Measurements from ENCODE around the gene COL3A1. TPM values are rescaled to one million over a fixed set of nuclear protein-coding genes. Genes with fewer than 3 reads are reported as not detected.

Gene COL3A1
- total RNA-seq, 1 donor from 2014 or later: 187 TPM

DNA sequence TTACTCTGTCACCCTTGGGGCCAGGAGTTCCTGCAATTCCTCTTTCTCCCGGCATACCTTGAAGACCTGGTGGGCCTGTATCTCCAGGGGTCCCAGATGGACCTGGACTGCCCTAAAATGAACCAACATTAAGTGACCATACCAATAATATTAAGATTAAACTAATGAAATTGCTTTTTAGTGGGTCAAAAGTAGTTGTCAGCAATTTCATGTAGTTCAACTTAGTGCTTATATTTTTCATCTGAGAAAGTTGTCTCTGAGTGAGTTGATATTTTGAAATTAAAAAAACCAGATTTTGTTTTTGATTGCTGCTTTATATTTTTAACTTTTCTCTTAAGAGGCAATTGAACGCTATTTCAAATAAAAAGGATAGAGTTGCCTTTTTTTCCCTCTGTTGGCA, 83.1 kb downstream of the COL3A1 start:
- peaks cover 10% of the 10 kb centered on the region for H3K36me3 ChIP-seq
- H3K27me3 ChIP-seq (ENCODE audit: low read depth): no peaks in the 10 kb centered on the region
- no peak for ATAC-seq
- H3K27ac ChIP-seq: no peak overlapping the region
- intact Hi-C loops (cut with DNase I): no loop called here
- TF ChIP-seq, protein P1, sequence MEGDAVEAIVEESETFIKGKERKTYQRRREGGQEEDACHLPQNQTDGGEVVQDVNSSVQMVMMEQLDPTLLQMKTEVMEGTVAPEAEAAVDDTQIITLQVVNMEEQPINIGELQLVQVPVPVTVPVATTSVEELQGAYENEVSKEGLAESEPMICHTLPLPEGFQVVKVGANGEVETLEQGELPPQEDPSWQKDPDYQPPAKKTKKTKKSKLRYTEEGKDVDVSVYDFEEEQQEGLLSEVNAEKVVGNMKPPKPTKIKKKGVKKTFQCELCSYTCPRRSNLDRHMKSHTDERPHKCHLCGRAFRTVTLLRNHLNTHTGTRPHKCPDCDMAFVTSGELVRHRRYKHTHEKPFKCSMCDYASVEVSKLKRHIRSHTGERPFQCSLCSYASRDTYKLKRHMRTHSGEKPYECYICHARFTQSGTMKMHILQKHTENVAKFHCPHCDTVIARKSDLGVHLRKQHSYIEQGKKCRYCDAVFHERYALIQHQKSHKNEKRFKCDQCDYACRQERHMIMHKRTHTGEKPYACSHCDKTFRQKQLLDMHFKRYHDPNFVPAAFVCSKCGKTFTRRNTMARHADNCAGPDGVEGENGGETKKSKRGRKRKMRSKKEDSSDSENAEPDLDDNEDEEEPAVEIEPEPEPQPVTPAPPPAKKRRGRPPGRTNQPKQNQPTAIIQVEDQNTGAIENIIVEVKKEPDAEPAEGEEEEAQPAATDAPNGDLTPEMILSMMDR (IDR thresholded peaks at IDR 0.05): no peak
- no peaks in the 10 kb centered on the region for H3K9me3 ChIP-seq
- H3K4me3 ChIP-seq: no peak overlapping the region
- no peaks in the 10 kb centered on the region for H3K4me1 ChIP-seq
- no peak for DNase-seq

DNA sequence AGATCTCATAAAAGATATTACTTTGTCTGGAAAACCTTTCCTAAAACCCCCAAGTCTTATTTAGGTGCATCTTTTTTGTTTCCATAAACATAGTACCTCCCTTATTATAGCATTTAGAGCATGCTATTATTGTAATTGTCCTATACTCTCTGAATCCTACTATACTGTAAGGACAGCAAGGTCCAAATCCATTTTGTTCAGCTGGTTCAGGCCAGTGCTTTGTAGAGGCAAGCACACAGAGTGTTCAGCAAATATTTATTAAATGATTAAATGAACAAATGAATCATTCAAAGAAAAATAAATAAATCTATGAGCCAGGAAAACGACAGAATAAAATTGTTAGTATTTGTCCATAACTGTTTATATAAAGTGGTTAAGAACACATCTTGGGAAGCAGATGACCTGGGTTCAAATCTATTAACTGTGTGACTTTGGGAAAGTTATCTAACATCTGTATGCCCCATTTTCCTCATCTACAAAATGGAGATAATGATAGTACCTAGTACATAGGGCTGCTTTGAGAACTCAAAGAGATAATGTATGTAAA, 86.0 kb downstream of the COL3A1 start:
- TF ChIP-seq, protein P1 (IDR thresholded peaks at IDR 0.05): no peak
- Histone ChIP-seq H3K27me3 (ENCODE audit: low read depth) (no peaks in the 10 kb centered on the region), H3K4me1 (no peaks in the 10 kb centered on the region), H3K4me3 (no peak overlapping the region), H3K9me3 (no peaks in the 10 kb centered on the region), H3K27ac (no peak overlapping the region), H3K36me3 (peaks cover 9% of the 10 kb centered on the region)
- DNase-seq (no peak), ATAC-seq (no peak)
- intact Hi-C loops (cut with DNase I): no loop called here

Small RNA genes lying within 50 kb of the gene (microRNA-seq; reads per million reads assigned to microRNA genes)
- gene MIR1245A (ENCODE audit: borderline number of aligned reads) (not detected), gene MIR1245B (ENCODE audit: borderline number of aligned reads) (not detected), gene MIR3606 (ENCODE audit: borderline number of aligned reads) (not detected)

Other genes starting within 250 kb of the COL3A1 start
- 26.3 TPM for gene COL5A2, start 205.4 kb downstream of the COL3A1 start, total RNA-seq

All from lower lobe of right lung (tissue), 2 donors.